Activated CD4-positive, alpha-beta memory T cell treated with anti-CD3 and anti-CD28 coated beads, Interleukin-2, amount 10 ng/mL, durations not matched to agents 7 days and 5 days (primary cell): Measurements from ENCODE around the gene TJP2. TPM values are rescaled to one million over a fixed set of nuclear protein-coding genes. Genes with fewer than 3 reads are reported as not detected.

Source experiments
- CTCF ChIA-PET: fragments of 350-600 bp; sonication (Branson Sonifier 250); formaldehyde crosslinking; loops from one replicate; lab custom pipeline; 2021; ENCODE audit warnings: antibody characterized with exemption, inconsistent platforms; lab: Charles Lee
- POLR2A ChIA-PET: fragments of 350-600 bp; sonication (Branson Sonifier 250); formaldehyde crosslinking; loops from one replicate; lab custom pipeline; 2021; ENCODE audit warnings: antibody characterized with exemption; lab: Charles Lee
- DNase-seq: peaks from one replicate; pipeline ENCODE4 v3.0.0-alpha.2; 2020
- H3K27ac Mint-ChIP-seq: one replicate; pipeline ENCODE4 v1.8.0; 2021; ENCODE audit warnings: mild to moderate bottlenecking, mixed read lengths
- H3K27me3 Mint-ChIP-seq: one replicate; pipeline ENCODE4 v1.8.0; 2021; ENCODE audit warnings: mixed read lengths
- H3K36me3 Mint-ChIP-seq: one replicate; pipeline ENCODE4 v1.8.0; 2021; ENCODE audit warnings: low read depth, mixed read lengths
- H3K4me1 Mint-ChIP-seq: one replicate; pipeline ENCODE4 v1.8.0; 2021; ENCODE audit warnings: mixed read lengths
- H3K4me3 Mint-ChIP-seq: one replicate; pipeline ENCODE4 v1.8.0; 2021; ENCODE audit warnings: mild to moderate bottlenecking, mixed read lengths
- H3K9me3 Mint-ChIP-seq: one replicate; pipeline ENCODE4 v1.8.0; 2021; ENCODE audit warnings: mixed read lengths
- total RNA-seq, 2 experiments: library from RNA; stranded (reverse); gene quantifications; one replicate each; pipeline ENCODE4 v1.2.3, GENCODE V29; 2021

TJP2 gene
- total RNA-seq, 2 experiments from 2014 or later, result 37.2 to 37.9 TPM

DNA sequence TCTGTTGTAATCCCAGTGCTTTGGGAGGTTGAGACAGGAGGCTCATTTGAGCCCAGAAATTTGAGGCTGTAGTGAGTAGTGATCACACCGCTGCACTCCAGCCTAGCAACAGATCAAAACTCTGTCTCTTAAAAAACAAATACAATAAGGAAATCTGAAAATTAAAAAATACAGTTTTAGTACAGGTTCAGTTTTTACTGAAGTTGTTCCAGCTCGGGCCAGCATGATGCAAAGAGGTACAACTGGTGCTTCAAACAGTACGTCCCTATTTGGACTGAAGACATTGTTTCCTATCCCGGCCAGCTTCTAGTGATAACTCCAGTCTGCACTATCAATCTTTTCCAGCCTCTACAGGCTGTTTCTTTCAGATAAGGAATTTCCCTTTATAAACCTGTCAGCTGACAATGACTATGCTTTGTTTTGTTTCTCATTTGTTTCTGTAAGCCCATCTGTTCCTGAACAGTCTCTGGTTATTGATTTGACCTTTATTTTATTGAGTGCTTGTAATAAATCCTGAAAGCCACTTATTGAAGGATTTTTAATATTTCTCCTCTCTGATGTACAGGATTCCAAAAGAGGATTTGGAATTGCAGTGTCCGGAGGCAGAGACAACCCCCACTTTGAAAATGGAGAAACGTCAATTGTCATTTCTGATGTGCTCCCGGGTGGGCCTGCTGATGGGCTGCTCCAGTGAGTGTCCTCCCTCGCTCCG, 41.9 kb downstream of the TJP2 start:
- peaks cover 18% of the 10 kb centered on the region for H3K36me3 Mint-ChIP-seq
- ChIA-PET CTCF (interaction anchor here (2.0 to 3.4 kb wide), 2 partner anchors 16 to 23 kb away, joined by 7 to 16 read pairs; no protein-coding TSS in a partner anchor), POLR2A (no interaction called here)
- no peaks in the 10 kb centered on the region for H3K9me3 Mint-ChIP-seq
- no peak overlapping the region for H3K27ac Mint-ChIP-seq
- no peak for DNase-seq
- H3K4me1 Mint-ChIP-seq, result no peaks in the 10 kb centered on the region
- no peak overlapping the region for H3K4me3 Mint-ChIP-seq
- H3K27me3 Mint-ChIP-seq, result no peaks in the 10 kb centered on the region

GRCh38 chr9:69218166-69218565, 44.1 kb downstream of the TJP2 start:
- Mint-ChIP-seq H3K4me1 (no peaks in the 10 kb centered on the region), H3K36me3 (peaks cover 15% of the 10 kb centered on the region), H3K9me3 (no peaks in the 10 kb centered on the region), H3K4me3 (no peak overlapping the region), H3K27ac (no peak overlapping the region), H3K27me3 (no peaks in the 10 kb centered on the region)
- ChIA-PET CTCF (interaction anchor here (1.1 to 2.0 kb wide), 2 partner anchors 10 to 18 kb away, joined by 3 to 7 read pairs; no protein-coding TSS in a partner anchor), POLR2A (no interaction called here)
- no peak for DNase-seq

- H3K4me1 Mint-ChIP-seq, result no peaks in the 10 kb centered on the region
Measured at GRCh38 chr9:69221036-69221435, 47.0 kb downstream of the TJP2 start.

DNA sequence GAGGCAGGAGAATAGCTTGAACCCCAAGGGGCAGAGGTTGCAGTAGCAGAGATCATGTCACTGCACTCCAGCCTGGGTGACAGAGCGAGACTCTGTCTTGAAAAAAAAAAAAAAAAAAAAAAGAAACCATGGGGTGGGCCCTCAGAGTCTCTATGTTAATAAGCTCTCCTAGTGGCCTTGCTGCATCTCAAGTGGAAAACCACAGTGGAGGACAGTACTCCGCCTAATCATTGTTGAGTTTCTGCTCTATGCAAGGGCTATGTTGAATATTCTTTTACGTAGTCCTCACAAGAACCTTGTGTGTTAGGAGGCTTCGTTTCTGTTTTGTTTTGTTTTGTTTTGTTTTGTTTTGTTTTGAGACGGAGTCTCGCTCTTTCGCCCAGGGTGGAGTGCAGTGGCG, 48.9 kb downstream of the TJP2 start:
- no peak for DNase-seq
- H3K9me3 Mint-ChIP-seq, result no peaks in the 10 kb centered on the region
- no peak overlapping the region for H3K27ac Mint-ChIP-seq
- H3K36me3 Mint-ChIP-seq, result peaks cover 29% of the 10 kb centered on the region
- H3K4me3 Mint-ChIP-seq, result no peak overlapping the region
- no peaks in the 10 kb centered on the region for H3K4me1 Mint-ChIP-seq
- no peaks in the 10 kb centered on the region for H3K27me3 Mint-ChIP-seq
- POLR2A ChIA-PET, result no interaction called here
- CTCF ChIA-PET, result interaction anchor here (1.0 to 2.0 kb wide), 3 partner anchors 9 to 188 kb away, joined by 4 to 8 read pairs (median 4); partner anchors contain the start of gene FXN

More at GRCh38 chr9:69221036-69221435, 47.0 kb downstream of the TJP2 start:
- peaks cover 27% of the 10 kb centered on the region for H3K36me3 Mint-ChIP-seq
- H3K27ac Mint-ChIP-seq, result no peak overlapping the region
- CTCF ChIA-PET, result no interaction called here
- no peak overlapping the region for H3K4me3 Mint-ChIP-seq
- POLR2A ChIA-PET, result no interaction called here
- DNase-seq, result no peak
- H3K27me3 Mint-ChIP-seq, result no peaks in the 10 kb centered on the region
- H3K9me3 Mint-ChIP-seq, result no peaks in the 10 kb centered on the region

- ChIA-PET CTCF (interaction anchor here (0.8 to 2.0 kb wide), 6 partner anchors 10 to 188 kb away, joined by 3 to 8 read pairs (median 4); partner anchors contain the start of gene FXN), POLR2A (no interaction called here)
- Mint-ChIP-seq H3K36me3 (peaks cover 25% of the 10 kb centered on the region), H3K4me3 (no peak overlapping the region), H3K27ac (no peak overlapping the region), H3K27me3 (no peaks in the 10 kb centered on the region), H3K4me1 (no peaks in the 10 kb centered on the region), H3K9me3 (no peaks in the 10 kb centered on the region)
- DNase-seq, result no peak
Measured at GRCh38 chr9:69223605-69224004, 49.5 kb downstream of the TJP2 start.

- H3K27me3 Mint-ChIP-seq, result no peaks in the 10 kb centered on the region
- H3K4me1 Mint-ChIP-seq, result no peaks in the 10 kb centered on the region
- H3K27ac Mint-ChIP-seq, result no peak overlapping the region
- POLR2A ChIA-PET, result no interaction called here
- no peak for DNase-seq
- H3K4me3 Mint-ChIP-seq, result no peak overlapping the region
- CTCF ChIA-PET, result no interaction called here
- H3K36me3 Mint-ChIP-seq, result peaks cover 39% of the 10 kb centered on the region
- H3K9me3 Mint-ChIP-seq, result no peaks in the 10 kb centered on the region
Measured at GRCh38 chr9:69229367-69229766, 55.3 kb downstream of the TJP2 start.

- peaks cover 39% of the 10 kb centered on the region for H3K36me3 Mint-ChIP-seq
Measured at GRCh38 chr9:69232135-69232534, 58.1 kb downstream of the TJP2 start.

GRCh38 chr9:69234683-69235082, 60.6 kb downstream of the TJP2 start:
- POLR2A ChIA-PET, result no interaction called here
- no peaks in the 10 kb centered on the region for H3K4me1 Mint-ChIP-seq
- peaks cover 39% of the 10 kb centered on the region for H3K36me3 Mint-ChIP-seq

More at GRCh38 chr9:69232135-69232534, 58.1 kb downstream of the TJP2 start:
- ChIA-PET POLR2A (no interaction called here), CTCF (no interaction called here)
- DNase-seq, result no peak
- Mint-ChIP-seq H3K9me3 (no peaks in the 10 kb centered on the region), H3K4me3 (no peak overlapping the region), H3K27ac (no peak overlapping the region), H3K4me1 (no peaks in the 10 kb centered on the region), H3K27me3 (no peaks in the 10 kb centered on the region)

GRCh38 chr9:69236188-69236587, 62.1 kb downstream of the TJP2 start:
- Mint-ChIP-seq H3K27ac (no peak overlapping the region), H3K9me3 (no peaks in the 10 kb centered on the region), H3K4me3 (no peak overlapping the region), H3K4me1 (no peaks in the 10 kb centered on the region), H3K27me3 (no peaks in the 10 kb centered on the region), H3K36me3 (peaks cover 34% of the 10 kb centered on the region)
- DNase-seq, result no peak
- POLR2A ChIA-PET, result no interaction called here
- CTCF ChIA-PET, result no interaction called here

More at GRCh38 chr9:69234683-69235082, 60.6 kb downstream of the TJP2 start:
- H3K27me3 Mint-ChIP-seq, result no peaks in the 10 kb centered on the region
- DNase-seq, result no peak
- H3K27ac Mint-ChIP-seq, result no peak overlapping the region
- CTCF ChIA-PET, result no interaction called here
- no peaks in the 10 kb centered on the region for H3K9me3 Mint-ChIP-seq
- no peak overlapping the region for H3K4me3 Mint-ChIP-seq

DNA sequence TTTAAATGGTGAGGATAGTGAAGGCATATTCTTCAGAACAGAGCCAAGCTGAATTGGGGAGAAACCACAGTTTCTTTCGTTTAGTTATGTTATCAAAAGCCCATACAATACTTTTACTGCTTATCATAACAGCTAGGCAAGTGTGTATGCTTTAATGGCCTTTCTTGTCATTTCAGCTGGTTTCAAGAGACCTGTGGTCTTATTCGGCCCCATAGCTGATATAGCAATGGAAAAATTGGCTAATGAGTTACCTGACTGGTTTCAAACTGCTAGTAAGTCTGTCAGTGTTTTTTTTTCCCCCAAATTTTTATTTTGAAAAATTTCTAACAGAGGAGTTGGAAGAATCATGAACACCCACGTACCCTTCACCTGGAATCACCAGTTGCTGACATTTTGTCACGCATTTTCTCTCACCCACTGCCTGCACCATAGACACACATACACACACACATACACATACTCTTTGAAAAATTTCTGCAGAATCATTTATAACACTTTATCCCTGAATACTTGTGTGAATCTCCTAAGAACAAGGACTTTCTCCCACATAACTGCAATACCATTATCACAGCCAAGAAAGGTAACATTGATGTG, 63.7 kb downstream of the TJP2 start:
- Mint-ChIP-seq H3K36me3 (peaks cover 38% of the 10 kb centered on the region), H3K9me3 (no peaks in the 10 kb centered on the region), H3K27ac (no peak overlapping the region), H3K4me3 (no peak overlapping the region), H3K4me1 (no peaks in the 10 kb centered on the region), H3K27me3 (no peaks in the 10 kb centered on the region)
- no peak for DNase-seq
- ChIA-PET POLR2A (no interaction called here), CTCF (no interaction called here)

DNA sequence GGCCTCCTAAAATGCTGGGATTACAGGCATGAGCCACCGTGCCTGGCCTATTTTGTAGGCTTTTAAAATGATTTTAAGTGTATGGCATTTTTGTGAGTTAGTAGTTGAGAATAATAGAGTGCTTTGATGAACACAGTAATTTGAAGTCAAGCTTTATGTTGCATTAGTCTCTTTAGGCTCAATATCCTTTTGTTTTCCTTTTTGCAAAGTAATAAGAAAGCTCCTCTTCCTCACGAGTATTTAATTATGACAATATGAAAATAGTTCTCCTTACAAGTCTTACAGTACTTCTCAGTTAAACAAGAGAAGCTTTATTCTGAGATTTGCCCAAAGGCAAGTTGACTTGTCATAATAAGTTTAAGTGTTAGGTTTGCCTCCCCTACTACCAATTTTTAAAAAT, 69.0 kb downstream of the TJP2 start:
- no peak for DNase-seq
- H3K9me3 Mint-ChIP-seq, result no peaks in the 10 kb centered on the region
- CTCF ChIA-PET, result no interaction called here
- H3K36me3 Mint-ChIP-seq, result peaks cover 38% of the 10 kb centered on the region
- no peak overlapping the region for H3K27ac Mint-ChIP-seq
- POLR2A ChIA-PET, result interaction anchor here (0.5 kb wide), 1 partner anchor 130 kb away, joined by 4 read pairs; no protein-coding TSS in a partner anchor
- H3K4me1 Mint-ChIP-seq, result no peaks in the 10 kb centered on the region
- no peak overlapping the region for H3K4me3 Mint-ChIP-seq
- H3K27me3 Mint-ChIP-seq, result no peaks in the 10 kb centered on the region

DNA sequence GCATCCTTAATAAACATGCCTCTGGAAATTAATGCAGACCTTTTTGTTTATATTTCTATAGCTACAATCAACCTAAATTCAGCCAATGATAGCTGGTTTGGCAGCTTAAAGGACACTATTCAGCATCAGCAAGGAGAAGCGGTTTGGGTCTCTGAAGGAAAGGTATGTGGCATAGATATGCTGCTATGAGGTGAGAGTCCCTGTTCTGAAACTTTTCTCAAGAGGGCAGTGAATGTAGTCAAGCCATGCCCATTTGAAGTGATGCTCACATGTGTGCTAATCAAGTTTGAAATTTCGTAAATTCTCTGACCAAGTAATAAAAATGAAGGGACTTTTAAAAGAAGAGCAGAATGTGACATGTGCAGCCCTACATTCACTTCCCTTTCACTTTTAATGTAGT, 72.6 kb downstream of the TJP2 start:
- DNase-seq, result no peak
- POLR2A ChIA-PET, result no interaction called here
- Mint-ChIP-seq H3K27me3 (no peaks in the 10 kb centered on the region), H3K4me1 (no peaks in the 10 kb centered on the region), H3K27ac (no peak overlapping the region), H3K4me3 (no peak overlapping the region), H3K9me3 (no peaks in the 10 kb centered on the region), H3K36me3 (peaks cover 34% of the 10 kb centered on the region)
- CTCF ChIA-PET, result interaction anchor here (1.4 kb wide), 1 partner anchor 14 kb away, joined by 4 read pairs; no protein-coding TSS in a partner anchor

- no peak overlapping the region for H3K27ac Mint-ChIP-seq
- H3K9me3 Mint-ChIP-seq, result no peaks in the 10 kb centered on the region
- no peaks in the 10 kb centered on the region for H3K27me3 Mint-ChIP-seq
- ChIA-PET POLR2A (no interaction called here), CTCF (no interaction called here)
- no peak overlapping the region for H3K4me3 Mint-ChIP-seq
- no peak for DNase-seq
- H3K4me1 Mint-ChIP-seq, result no peaks in the 10 kb centered on the region
- H3K36me3 Mint-ChIP-seq, result peaks cover 29% of the 10 kb centered on the region
Measured at GRCh38 chr9:69248005-69248404, 73.9 kb downstream of the TJP2 start.
